WERI-Rb-1 (cell line): ENCODE results near the gene GABRG3.

Source experiments
- DNase-seq: peaks from one replicate; pipeline ENCODE4 v3.0.0-alpha.2; 2020
- H3K27ac ChIP-seq: fragments of 250-450 bp; sonication (Bioruptor Pico); 2 replicates; pipeline ENCODE4 v1.5.1; 2020; ENCODE audit warnings: mild to moderate bottlenecking, moderate library complexity
- H3K27me3 ChIP-seq: fragments of 250-450 bp; sonication (Bioruptor Pico); 2 replicates; pipeline ENCODE4 v1.5.1; 2021; ENCODE audit warnings: mild to moderate bottlenecking, low read depth, moderate library complexity; ENCODE audit not compliant: insufficient read depth, severe bottlenecking
- H3K36me3 ChIP-seq: fragments of 250-450 bp; sonication (Bioruptor Pico); 2 replicates; pipeline ENCODE4 v1.5.1; 2020; ENCODE audit warnings: mild to moderate bottlenecking, moderate library complexity
- H3K4me3 ChIP-seq: 2 replicates; pipeline ENCODE4 v1.5.1; 2011; ENCODE audit warnings: low read depth, mild to moderate bottlenecking, control low read depth, low read length
- H3K9me3 ChIP-seq: fragments of 250-450 bp; sonication (Bioruptor Pico); 2 replicates; pipeline ENCODE4 v1.5.1; 2021; ENCODE audit warnings: mild to moderate bottlenecking, moderate library complexity; ENCODE audit not compliant: severe bottlenecking
- TF ChIP-seq, protein P1 (sequence below): IDR thresholded peaks from 2 replicates; pipeline ENCODE4 v1.5.1; 2011; ENCODE audit warnings: low read depth, mild to moderate bottlenecking, control low read depth, inconsistent platforms, low read length

Gene GABRG3

DNA sequence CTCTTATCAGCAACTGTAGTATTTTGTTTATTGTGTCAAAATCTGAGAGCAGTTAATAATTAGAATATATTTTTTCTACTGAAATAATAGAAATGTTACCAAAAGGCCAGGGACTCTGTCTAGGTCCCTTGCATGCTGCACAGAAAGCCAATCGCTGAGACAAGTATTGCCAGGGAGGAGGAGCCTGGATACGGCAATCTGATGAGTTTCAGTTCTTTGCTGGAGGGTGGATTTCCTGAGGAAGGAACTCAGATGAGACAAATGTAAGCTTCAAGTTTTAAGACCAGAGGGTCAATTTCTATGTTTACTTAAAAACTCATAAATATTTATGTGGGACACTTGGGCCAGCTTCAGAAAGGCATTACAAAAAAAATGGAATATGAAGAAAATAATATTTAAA is 252.2 kb downstream of the GABRG3 start:
- no peak overlapping the region for H3K27ac ChIP-seq
- no peaks in the 10 kb centered on the region for H3K9me3 ChIP-seq
- DNase-seq = no peak
- H3K36me3 ChIP-seq = no peaks in the 10 kb centered on the region
- TF ChIP-seq, protein P1, sequence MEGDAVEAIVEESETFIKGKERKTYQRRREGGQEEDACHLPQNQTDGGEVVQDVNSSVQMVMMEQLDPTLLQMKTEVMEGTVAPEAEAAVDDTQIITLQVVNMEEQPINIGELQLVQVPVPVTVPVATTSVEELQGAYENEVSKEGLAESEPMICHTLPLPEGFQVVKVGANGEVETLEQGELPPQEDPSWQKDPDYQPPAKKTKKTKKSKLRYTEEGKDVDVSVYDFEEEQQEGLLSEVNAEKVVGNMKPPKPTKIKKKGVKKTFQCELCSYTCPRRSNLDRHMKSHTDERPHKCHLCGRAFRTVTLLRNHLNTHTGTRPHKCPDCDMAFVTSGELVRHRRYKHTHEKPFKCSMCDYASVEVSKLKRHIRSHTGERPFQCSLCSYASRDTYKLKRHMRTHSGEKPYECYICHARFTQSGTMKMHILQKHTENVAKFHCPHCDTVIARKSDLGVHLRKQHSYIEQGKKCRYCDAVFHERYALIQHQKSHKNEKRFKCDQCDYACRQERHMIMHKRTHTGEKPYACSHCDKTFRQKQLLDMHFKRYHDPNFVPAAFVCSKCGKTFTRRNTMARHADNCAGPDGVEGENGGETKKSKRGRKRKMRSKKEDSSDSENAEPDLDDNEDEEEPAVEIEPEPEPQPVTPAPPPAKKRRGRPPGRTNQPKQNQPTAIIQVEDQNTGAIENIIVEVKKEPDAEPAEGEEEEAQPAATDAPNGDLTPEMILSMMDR = no peak
- no peak overlapping the region for H3K4me3 ChIP-seq
- H3K27me3 ChIP-seq = no peaks in the 10 kb centered on the region

DNA sequence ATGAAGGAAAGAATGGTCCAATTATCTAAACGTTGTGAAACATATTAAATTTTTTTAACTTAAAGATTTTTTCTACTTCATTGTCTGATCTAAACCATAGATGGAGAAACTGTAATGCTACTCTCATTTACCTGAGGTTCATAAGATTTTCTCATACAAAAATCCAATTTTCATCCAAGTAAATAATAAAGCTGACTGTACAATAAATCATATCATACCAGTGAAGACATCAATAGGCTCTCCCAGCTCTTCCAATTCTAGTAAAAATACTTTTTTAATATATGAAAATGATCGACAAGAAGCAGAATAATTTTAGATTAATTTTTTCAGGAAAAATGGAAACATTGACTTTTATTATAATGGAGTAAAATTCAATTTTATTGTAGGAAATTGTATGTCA is 260.8 kb downstream of the GABRG3 start:
- H3K27ac ChIP-seq = no peak overlapping the region
- H3K27me3 ChIP-seq = no peaks in the 10 kb centered on the region
- TF ChIP-seq, protein P1 = no peak
- DNase-seq = no peak
- no peaks in the 10 kb centered on the region for H3K36me3 ChIP-seq
- H3K4me3 ChIP-seq = no peak overlapping the region
- no peaks in the 10 kb centered on the region for H3K9me3 ChIP-seq

DNA sequence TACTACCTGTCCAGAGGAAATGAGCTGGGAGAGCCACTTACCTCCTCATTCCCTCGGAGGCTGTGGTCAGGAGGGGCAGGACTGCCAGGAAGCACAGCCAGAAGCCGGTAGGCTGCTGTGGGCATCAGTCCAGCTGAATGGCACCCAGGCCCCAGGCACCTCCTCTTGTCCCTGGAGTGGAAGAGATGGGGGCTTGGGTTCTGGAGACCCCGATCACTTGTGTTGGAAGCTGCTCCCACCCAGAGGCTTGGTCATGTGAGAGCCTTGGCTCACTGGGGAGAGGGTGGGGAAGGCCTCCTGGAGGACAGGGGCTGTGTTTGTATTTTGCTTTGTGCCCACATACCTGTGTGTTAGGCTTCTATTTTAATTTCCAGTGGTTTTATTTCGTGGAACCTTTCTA is 261.9 kb downstream of the GABRG3 start:
- no peak overlapping the region for H3K27ac ChIP-seq
- H3K9me3 ChIP-seq = no peaks in the 10 kb centered on the region
- no peaks in the 10 kb centered on the region for H3K36me3 ChIP-seq
- TF ChIP-seq, protein P1 = no peak
- H3K4me3 ChIP-seq = no peak overlapping the region
- no peak for DNase-seq
- no peaks in the 10 kb centered on the region for H3K27me3 ChIP-seq

DNA sequence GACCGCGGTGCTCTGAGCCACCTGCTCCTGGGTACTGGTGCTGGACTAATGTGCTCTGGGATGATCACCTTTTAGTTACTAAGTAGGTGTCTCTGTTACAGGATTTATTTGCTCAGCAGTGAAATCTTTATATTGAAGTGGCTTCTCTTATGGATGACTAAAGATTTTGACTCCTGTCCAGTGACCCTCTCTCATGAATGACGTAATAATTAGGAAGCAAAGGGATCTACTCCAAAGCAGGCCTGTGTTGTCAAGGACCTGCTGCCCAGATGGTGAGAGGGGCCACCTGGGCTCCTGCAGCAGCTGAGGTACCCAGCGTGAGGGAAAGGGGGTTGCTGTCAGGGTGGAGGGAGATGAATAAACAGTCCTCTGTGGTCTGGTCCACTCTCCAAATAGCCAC is 263.6 kb downstream of the GABRG3 start:
- Histone ChIP-seq H3K9me3 (no peaks in the 10 kb centered on the region), H3K27me3 (no peaks in the 10 kb centered on the region), H3K27ac (no peak overlapping the region), H3K4me3 (no peak overlapping the region), H3K36me3 (no peaks in the 10 kb centered on the region)
- TF ChIP-seq, protein P1 = no peak
- no peak for DNase-seq

DNA sequence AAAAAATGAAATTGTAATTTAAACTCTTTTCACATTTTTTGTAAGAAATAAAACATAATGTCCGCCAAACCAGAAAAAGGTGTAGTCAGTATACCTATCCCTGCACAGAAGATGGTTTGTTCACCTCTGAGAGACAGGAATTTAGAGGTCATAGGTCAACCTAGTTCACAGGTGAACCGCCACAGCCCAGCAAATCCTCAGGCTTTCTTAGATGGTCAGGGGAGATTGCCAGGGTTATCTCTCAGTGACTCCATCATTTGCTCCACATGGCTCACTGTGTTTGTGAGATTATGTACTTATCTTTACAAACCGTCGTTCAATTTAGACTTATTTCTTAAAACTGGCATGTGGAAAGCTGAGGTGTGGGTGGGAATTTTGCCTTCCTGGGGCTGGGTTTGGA is 264.2 kb downstream of the GABRG3 start:
- Histone ChIP-seq H3K9me3 (no peaks in the 10 kb centered on the region), H3K36me3 (no peaks in the 10 kb centered on the region)

DNA sequence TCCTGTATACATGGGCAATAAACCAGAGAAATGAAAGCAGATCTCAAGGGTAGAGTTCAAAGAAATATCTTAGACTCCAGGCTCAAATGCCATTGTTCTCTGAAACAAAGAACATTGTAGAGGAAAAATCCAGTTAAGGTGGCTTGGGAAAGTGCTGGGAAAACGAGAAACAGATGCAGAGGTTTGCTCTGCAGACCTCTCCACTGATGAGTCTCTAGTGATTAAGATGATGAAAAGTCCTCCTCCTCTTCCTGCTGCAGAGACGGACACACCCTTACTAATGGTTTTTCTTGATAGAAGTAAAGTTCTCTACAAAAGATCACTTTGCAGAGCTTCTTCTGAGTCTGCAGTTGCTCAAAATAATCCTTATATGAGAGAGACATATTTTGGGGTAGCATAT is 264.7 kb downstream of the GABRG3 start:
- TF ChIP-seq, protein P1 = no peak
- Histone ChIP-seq H3K27me3 (no peaks in the 10 kb centered on the region), H3K27ac (no peak overlapping the region), H3K9me3 (no peaks in the 10 kb centered on the region), H3K36me3 (no peaks in the 10 kb centered on the region), H3K4me3 (no peak overlapping the region)
- no peak for DNase-seq

More for the DNA sequence above, 264.2 kb downstream of the GABRG3 start:
- Histone ChIP-seq H3K4me3 (no peak overlapping the region), H3K27ac (no peak overlapping the region), H3K27me3 (no peaks in the 10 kb centered on the region)
- no peak for DNase-seq
- TF ChIP-seq, protein P1 = no peak
